ENCODE data around the gene AGO4.
"Not testable (repeated sequence)": the region's sequence is repeated elsewhere in the genome, so short reads cannot be mapped to it uniquely, and the experiment has no call there.

Gene AGO4

GRCh38 chr1:35888255-35888654 is 80.4 kb downstream of the AGO4 start:
- CTCF ChIA-PET, result interaction anchor here (0.7 to 2.4 kb wide), 5 partner anchors 8 to 31 kb away, joined by 3 to 8 read pairs (median 5); no protein-coding TSS in a partner anchor

GRCh38 chr1:35888981-35889380 is 81.2 kb downstream of the AGO4 start:
- DNase-seq (ENCODE audit: extremely low spot score); POLR2A ChIA-PET: not testable (repeated sequence)
- CTCF ChIA-PET, result interaction anchor here (0.7 to 2.4 kb wide), 4 partner anchors 9 to 30 kb away, joined by 3 to 8 read pairs (median 4); no protein-coding TSS in a partner anchor

More at GRCh38 chr1:35888255-35888654, 80.4 kb downstream of the AGO4 start:
- POLR2A ChIA-PET, result no interaction called here
- TF ChIP-seq, protein P1, sequence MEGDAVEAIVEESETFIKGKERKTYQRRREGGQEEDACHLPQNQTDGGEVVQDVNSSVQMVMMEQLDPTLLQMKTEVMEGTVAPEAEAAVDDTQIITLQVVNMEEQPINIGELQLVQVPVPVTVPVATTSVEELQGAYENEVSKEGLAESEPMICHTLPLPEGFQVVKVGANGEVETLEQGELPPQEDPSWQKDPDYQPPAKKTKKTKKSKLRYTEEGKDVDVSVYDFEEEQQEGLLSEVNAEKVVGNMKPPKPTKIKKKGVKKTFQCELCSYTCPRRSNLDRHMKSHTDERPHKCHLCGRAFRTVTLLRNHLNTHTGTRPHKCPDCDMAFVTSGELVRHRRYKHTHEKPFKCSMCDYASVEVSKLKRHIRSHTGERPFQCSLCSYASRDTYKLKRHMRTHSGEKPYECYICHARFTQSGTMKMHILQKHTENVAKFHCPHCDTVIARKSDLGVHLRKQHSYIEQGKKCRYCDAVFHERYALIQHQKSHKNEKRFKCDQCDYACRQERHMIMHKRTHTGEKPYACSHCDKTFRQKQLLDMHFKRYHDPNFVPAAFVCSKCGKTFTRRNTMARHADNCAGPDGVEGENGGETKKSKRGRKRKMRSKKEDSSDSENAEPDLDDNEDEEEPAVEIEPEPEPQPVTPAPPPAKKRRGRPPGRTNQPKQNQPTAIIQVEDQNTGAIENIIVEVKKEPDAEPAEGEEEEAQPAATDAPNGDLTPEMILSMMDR (IDR thresholded peaks at IDR 0.05; ENCODE audit: control extremely low read depth, extremely low read depth, low read depth, missing control alignments), result no peak
- DNase-seq (ENCODE audit: extremely low spot score), result no peak

DNA sequence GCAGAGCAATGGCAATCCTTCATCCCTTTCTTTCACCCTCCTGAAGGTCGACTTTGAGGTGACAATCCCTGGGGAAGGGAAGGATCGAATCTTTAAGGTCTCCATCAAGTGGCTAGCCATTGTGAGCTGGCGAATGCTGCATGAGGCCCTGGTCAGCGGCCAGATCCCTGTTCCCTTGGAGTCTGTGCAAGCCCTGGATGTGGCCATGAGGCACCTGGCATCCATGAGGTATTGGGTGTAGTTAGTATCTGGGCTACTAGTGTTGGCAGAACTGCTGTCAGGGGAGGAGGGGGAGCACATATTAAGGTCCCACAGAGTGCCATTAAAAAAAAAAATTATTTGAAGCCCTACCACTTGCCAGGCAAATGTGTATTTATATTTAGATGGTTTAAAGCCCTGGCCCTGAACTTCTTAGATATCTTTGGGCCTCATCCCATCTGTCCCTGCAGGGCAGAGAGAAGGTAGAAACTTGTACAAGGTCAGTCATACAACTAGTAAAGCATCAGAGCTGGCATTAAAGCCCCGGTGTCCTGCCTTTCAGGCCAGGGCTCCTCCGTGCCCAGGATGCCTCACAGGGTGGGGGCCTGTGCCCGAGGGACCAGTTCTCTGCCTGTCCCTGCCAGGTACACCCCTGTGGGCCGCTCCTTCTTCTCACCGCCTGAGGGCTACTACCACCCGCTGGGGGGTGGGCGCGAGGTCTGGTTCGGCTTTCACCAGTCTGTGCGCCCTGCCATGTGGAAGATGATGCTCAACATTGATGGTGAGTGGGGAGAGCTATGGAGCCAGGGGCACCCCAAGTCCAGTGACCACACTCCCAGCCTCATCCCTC is 85.4 kb downstream of the AGO4 start:
- no peak for DNase-seq (ENCODE audit: extremely low spot score)
- POLR2A ChIA-PET, result no interaction called here
- TF ChIP-seq, protein P1 (IDR thresholded peaks at IDR 0.05; ENCODE audit: control extremely low read depth, extremely low read depth, low read depth, missing control alignments), result no peak
- CTCF ChIA-PET, result interaction anchor here (1.3 to 2.2 kb wide), 4 partner anchors 10 to 17 kb away, joined by 3 to 14 read pairs (median 6); partner anchors contain the start of gene AGO1

DNA sequence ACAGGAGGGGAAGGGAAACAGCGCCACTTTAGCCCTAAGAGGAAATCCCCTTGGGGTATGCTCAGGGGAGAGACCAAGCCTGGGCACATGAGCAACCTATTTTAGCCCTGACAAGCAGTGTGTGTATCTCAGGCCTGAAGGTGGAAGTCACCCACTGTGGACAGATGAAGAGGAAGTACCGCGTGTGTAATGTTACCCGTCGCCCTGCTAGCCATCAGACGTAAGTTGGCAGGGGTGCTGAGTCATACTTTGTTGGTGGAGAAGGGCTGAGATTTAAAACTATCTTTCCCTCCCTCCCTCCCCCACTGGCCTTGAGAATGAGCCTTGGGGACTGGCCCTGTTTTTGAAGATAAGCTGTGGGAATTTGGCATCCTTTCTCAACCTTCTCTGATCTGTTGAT is 86.4 kb downstream of the AGO4 start:
- TF ChIP-seq, protein P1 (IDR thresholded peaks at IDR 0.05; ENCODE audit: control extremely low read depth, extremely low read depth, low read depth, missing control alignments), result no peak
- ChIA-PET POLR2A (no interaction called here), CTCF (interaction anchor here (1.4 to 1.5 kb wide), 2 partner anchors 11 to 34 kb away, joined by 4 to 6 read pairs; partner anchors contain the start of gene AGO1)
- peak; percentile 42 for DNase-seq (ENCODE audit: extremely low spot score)

DNA sequence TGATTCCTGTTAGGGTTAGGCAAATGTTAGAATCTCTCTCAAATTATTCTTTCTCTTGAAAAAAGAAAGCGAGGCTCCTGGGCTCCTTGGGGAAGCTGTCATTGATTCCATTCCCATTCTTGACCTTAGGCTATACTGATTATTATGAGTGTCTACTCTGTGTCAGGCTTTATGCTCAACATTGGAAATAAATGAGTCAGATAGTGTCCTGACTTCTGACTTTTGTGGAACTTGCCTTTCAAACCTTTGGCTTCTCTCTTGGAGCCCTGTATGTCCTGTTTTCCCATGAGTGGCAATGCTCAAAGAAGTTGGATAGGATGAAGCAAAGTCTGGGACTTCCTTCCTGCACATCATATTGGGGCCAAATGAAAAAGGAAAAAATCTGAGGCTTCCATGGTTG is 86.8 kb downstream of the AGO4 start:
- ChIA-PET POLR2A (no interaction called here), CTCF (interaction anchor here (1.4 to 1.5 kb wide), 2 partner anchors 11 to 34 kb away, joined by 4 to 6 read pairs; partner anchors contain the start of gene AGO1)
- no peak for DNase-seq (ENCODE audit: extremely low spot score)
- TF ChIP-seq, protein P1 (IDR thresholded peaks at IDR 0.05; ENCODE audit: control extremely low read depth, extremely low read depth, low read depth, missing control alignments), result no peak

GRCh38 chr1:35899941-35900340 is 92.1 kb downstream of the AGO4 start:
- no peak for DNase-seq (ENCODE audit: extremely low spot score)
- ChIA-PET POLR2A (no interaction called here), CTCF (interaction anchor here (1.5 to 2.5 kb wide), 2 partner anchors 12 to 17 kb away, joined by 6 to 8 read pairs; partner anchors contain the start of gene AGO1)
- TF ChIP-seq, protein P1 (IDR thresholded peaks at IDR 0.05; ENCODE audit: control extremely low read depth, extremely low read depth, low read depth, missing control alignments), result peak; percentile 12

- no peak for DNase-seq (ENCODE audit: extremely low spot score)
- CTCF ChIA-PET, result interaction anchor here (1.0 to 2.5 kb wide), 5 partner anchors 13 to 24 kb away, joined by 4 to 8 read pairs (median 6); partner anchors contain the start of gene AGO1
- TF ChIP-seq, protein P1 (IDR thresholded peaks at IDR 0.05; ENCODE audit: control extremely low read depth, extremely low read depth, low read depth, missing control alignments), result no peak
- POLR2A ChIA-PET, result no interaction called here
Observed at GRCh38 chr1:35901235-35901634, 93.4 kb downstream of the AGO4 start.

Data from GM10248 (cell line).